ENCODE results near the gene HSBP1L1. TPM values are rescaled to one million over a fixed set of nuclear protein-coding genes. Genes with fewer than 3 reads are reported as not detected.

HSBP1L1 gene
- total and polyA plus RNA-seq, 2 of the 13 experiments (the other 11 are each of a cell fraction or from before 2014, with no cell fraction given), result 22.6 to 45.1 TPM

GRCh38 chr18:79934311-79935097 is 29.9 kb upstream of the HSBP1L1 start (continued):
- no peak for TF ChIP-seq PRDM15 (CRISPR knock-in tag; IDR thresholded peaks at IDR 0.05)
- TF ChIP-seq ARID3A (IDR thresholded peaks at IDR 0.05; ENCODE audit: low read depth, low read length), result peak; percentile 96
- no peak for TF ChIP-seq DNMT1 (CRISPR knock-in tag; IDR thresholded peaks at IDR 0.05)
- TF ChIP-seq PHF8 (CRISPR knock-in tag; IDR thresholded peaks at IDR 0.05), result peak; percentile 33
- no peak for TF ChIP-seq ZNF232 (CRISPR knock-in tag; IDR thresholded peaks at IDR 0.05; ENCODE audit: borderline replicate concordance)
- peak; percentile 65; the same call in 1 of the 2 replicates for TF ChIP-seq SIX1 (CRISPR knock-in tag; IDR thresholded peaks at IDR 0.05; ENCODE audit: borderline replicate concordance)
- peak; percentile 40 for TF ChIP-seq ZEB1 (IDR thresholded peaks at IDR 0.05; ENCODE audit: insufficient replicate concordance, low read depth)
- TF ChIP-seq, protein P1, sequence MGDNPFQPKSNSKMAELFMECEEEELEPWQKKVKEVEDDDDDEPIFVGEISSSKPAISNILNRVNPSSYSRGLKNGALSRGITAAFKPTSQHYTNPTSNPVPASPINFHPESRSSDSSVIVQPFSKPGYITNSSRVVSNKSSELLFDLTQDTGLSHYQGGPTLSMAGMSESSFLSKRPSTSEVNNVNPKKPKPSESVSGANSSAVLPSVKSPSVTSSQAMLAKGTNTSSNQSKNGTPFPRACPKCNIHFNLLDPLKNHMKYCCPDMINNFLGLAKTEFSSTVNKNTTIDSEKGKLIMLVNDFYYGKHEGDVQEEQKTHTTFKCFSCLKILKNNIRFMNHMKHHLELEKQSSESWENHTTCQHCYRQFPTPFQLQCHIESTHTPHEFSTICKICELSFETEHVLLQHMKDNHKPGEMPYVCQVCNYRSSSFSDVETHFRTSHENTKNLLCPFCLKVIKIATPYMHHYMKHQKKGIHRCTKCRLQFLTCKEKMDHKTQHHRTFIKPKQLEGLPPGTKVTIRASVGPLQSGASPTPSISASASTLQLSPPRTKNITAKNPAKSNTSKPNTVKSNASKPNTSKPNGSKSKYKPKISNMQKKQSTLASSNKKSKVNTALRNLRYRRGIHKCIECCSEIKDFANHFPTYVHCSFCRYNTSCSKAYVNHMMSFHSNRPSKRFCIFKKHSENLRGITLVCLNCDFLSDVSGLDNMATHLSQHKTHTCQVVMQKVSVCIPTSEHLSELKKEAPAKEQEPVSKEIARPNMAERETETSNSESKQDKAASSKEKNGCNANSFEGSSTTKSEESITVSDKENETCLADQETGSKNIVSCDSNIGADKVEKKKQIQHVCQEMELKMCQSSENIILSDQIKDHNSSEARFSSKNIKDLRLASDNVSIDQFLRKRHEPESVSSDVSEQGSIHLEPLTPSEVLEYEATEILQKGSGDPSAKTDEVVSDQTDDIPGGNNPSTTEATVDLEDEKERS (CRISPR knock-in tag; IDR thresholded peaks at IDR 0.05), result no peak
- TF ChIP-seq NFAT5 (CRISPR knock-in tag; IDR thresholded peaks at IDR 0.05), result 0 out of 2 replicates have a peak, but pooled peaks have one; percentile 24
- TF ChIP-seq SIN3A (IDR thresholded peaks at IDR 0.05; ENCODE audit: borderline replicate concordance, low read depth, low read length), result peak; percentile 85; the same call in 1 of the 2 replicates
- TF ChIP-seq ZNF530 (CRISPR knock-in tag; IDR thresholded peaks at IDR 0.05; ENCODE audit: low read depth), result no peak
- peak; percentile 77; the same call in 1 of the 2 replicates for TF ChIP-seq ETV5 (CRISPR knock-in tag; IDR thresholded peaks at IDR 0.05; ENCODE audit: borderline replicate concordance)
- no peak for TF ChIP-seq PCBP1 (IDR thresholded peaks at IDR 0.05; ENCODE audit: borderline replicate concordance, low read depth, low read length)
- TF ChIP-seq XBP1 (CRISPR knock-in tag; IDR thresholded peaks at IDR 0.05), result no peak

Data from HepG2 (cell line).